GM18861 (cell line): Measurements from ENCODE around the gene GMNN.
"Not testable (repeated sequence)": the region's sequence is repeated elsewhere in the genome, so short reads cannot be mapped to it uniquely, and the experiment has no call there.

ENCODE experiments used
- ATAC-seq: cut with Tn5 transposase; IDR thresholded peaks from one replicate; pipeline ENCODE4 v1.9.1; 2021; ENCODE audit not compliant: unreplicated experiment

Gene GMNN

GRCh38 chr6:24761193-24761835 lies 13.4 kb upstream of the GMNN start:
- no peak for ATAC-seq

GRCh38 chr6:24761851-24762250 lies 12.9 kb upstream of the GMNN start:
- no peak for ATAC-seq

- ATAC-seq = no peak
These were observed 11.2 kb upstream of the GMNN start for GRCh38 chr6:24763578-24763977.

GRCh38 chr6:24764833-24765828 lies 9.6 kb upstream of the GMNN start:
- ATAC-seq = not testable (repeated sequence)

GRCh38 chr6:24765968-24766367 lies 8.8 kb upstream of the GMNN start:
- not testable (repeated sequence) for ATAC-seq

GRCh38 chr6:24766680-24767462 lies 7.9 kb upstream of the GMNN start:
- ATAC-seq = no peak

- no peak for ATAC-seq
These were observed 6.4 kb upstream of the GMNN start for GRCh38 chr6:24768361-24768760.

GRCh38 chr6:24775520-24776058 lies 852 bp downstream of the GMNN start:
- peak; percentile 8 for ATAC-seq

- no peak for ATAC-seq
These were observed 2.5 kb downstream of the GMNN start for GRCh38 chr6:24777227-24777626.

- ATAC-seq = no peak
These were observed 3.4 kb downstream of the GMNN start for GRCh38 chr6:24778121-24778520.

GRCh38 chr6:24778878-24779277 lies 4.1 kb downstream of the GMNN start:
- no peak for ATAC-seq

- no peak for ATAC-seq
These were observed 4.8 kb downstream of the GMNN start for GRCh38 chr6:24779416-24780016.

GRCh38 chr6:24780206-24780605 lies 5.5 kb downstream of the GMNN start:
- no peak for ATAC-seq

- ATAC-seq = no peak
These were observed 13.4 kb downstream of the GMNN start for GRCh38 chr6:24788031-24788665.

GRCh38 chr6:24795106-24795505 lies 20.4 kb downstream of the GMNN start:
- ATAC-seq = no peak

GRCh38 chr6:24796616-24797290 lies 22.0 kb downstream of the GMNN start:
- no peak for ATAC-seq

- no peak for ATAC-seq
These were observed 23.0 kb downstream of the GMNN start for GRCh38 chr6:24797596-24798216.

- ATAC-seq = no peak
These were observed 24.2 kb downstream of the GMNN start, which contains the start of gene ARMH2 for GRCh38 chr6:24798740-24799540. Gene ARMH2, minus strand, starts transcription at chr6:24798917. Its CDS starts 60 bp downstream, at chr6:24798857.
